Retinal pigment epithelial cell (primary cell): ENCODE data around the gene SPON1.
"Not testable (repeated sequence)": the region's sequence is repeated elsewhere in the genome, so short reads cannot be mapped to it uniquely, and the experiment has no call there.

Source experiments
- DNase-seq: peaks from one replicate; pipeline ENCODE4 v3.0.0-alpha.2; 2010; ENCODE audit warnings: low read depth
- H3K4me3 ChIP-seq: 2 replicates; pipeline ENCODE4 v1.5.1; 2011; ENCODE audit warnings: mild to moderate bottlenecking, low read length, control low read depth, moderate library complexity
- CTCF ChIP-seq: conservative IDR thresholded peaks from 2 replicates; pipeline ENCODE4 v1.5.1; 2011; ENCODE audit warnings: low read depth, low read length, control low read depth, inconsistent platforms

The SPON1 gene

GRCh38 chr11:14081581-14082231 is 119.2 kb downstream of the SPON1 start:
- no peak for TF ChIP-seq CTCF
- no peak for DNase-seq
- H3K4me3 ChIP-seq = no peak overlapping the region

DNA sequence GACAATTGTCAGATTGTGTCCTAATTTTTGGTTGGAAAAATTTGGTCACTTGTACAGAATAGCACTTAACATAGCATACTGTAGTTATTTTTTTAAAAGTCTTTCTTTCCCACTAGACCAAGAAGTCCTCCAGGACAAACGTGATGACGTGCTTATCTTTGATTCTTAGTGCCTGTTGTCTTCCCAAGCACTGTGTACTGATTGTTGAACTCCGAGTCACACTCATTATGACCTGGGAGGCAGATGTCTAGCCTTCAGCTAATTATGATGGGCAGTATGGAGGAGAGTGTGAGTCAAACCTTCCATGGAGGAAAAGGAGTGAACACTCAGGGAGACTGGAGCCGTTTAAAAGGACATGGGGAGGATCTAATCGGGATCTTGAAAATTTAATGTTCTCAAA is 119.8 kb downstream of the SPON1 start:
- TF ChIP-seq CTCF = no peak

GRCh38 chr11:14088861-14089260 is 126.3 kb downstream of the SPON1 start:
- not testable (repeated sequence) for DNase-seq, H3K4me3 ChIP-seq

More for the DNA sequence above, 119.8 kb downstream of the SPON1 start:
- no peak overlapping the region for H3K4me3 ChIP-seq
- no peak for DNase-seq

GRCh38 chr11:14089690-14090462 is 127.4 kb downstream of the SPON1 start:
- no peak for TF ChIP-seq CTCF
- no peak overlapping the region for H3K4me3 ChIP-seq
- DNase-seq = no peak

DNA sequence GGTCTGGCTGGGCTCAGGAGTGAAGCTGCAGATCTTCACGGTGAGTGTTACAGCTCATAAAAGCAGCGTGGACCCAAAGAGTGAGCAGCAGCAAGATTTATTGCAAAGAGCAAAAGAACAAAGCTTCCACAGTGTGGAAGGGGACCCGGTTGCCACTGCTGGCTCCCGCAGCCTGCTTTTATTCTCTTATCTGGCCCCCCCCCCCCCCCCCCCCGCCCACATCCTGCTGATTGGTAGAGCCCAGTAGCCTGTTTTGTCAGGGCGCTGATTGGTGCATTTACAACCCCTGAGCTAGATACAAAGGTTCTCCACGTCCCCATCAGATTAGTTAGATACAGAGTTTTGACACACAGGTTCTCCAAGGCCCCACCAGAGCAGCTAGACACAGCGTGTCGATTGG is 128.1 kb downstream of the SPON1 start:
- H3K4me3 ChIP-seq, DNase-seq: not testable (repeated sequence)

GRCh38 chr11:14093065-14093464 is 130.5 kb downstream of the SPON1 start:
- no peak overlapping the region for H3K4me3 ChIP-seq
- no peak for TF ChIP-seq CTCF
- no peak for DNase-seq

GRCh38 chr11:14094481-14095037 is 132.0 kb downstream of the SPON1 start:
- no peak for DNase-seq
- no peak overlapping the region for H3K4me3 ChIP-seq
- TF ChIP-seq CTCF = no peak

DNA sequence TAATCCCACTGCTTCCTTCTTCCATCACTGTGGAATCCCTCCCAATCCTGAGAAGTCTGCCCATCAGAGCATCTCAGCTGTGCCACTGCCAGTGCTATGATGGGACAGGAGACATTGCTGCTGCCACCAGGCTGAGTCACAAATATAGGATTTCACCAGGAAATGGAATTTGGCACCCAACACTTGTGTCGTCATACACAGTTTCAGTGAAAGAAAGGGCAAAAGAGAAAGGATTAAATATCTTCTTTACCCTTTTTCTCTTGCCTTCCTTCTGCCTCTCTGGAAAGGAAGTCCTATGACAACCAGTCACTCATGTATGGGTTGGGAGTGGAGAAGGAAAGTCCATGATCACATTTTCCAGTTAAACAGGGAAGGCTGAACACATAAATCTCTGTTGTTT is 133.4 kb downstream of the SPON1 start:
- no peak overlapping the region for H3K4me3 ChIP-seq
- DNase-seq = no peak
- no peak for TF ChIP-seq CTCF
